ENCODE data around the gene SLC39A1. TPM values are rescaled to one million over a fixed set of nuclear protein-coding genes. Genes with fewer than 3 reads are reported as not detected.

Gene SLC39A1, protein sequence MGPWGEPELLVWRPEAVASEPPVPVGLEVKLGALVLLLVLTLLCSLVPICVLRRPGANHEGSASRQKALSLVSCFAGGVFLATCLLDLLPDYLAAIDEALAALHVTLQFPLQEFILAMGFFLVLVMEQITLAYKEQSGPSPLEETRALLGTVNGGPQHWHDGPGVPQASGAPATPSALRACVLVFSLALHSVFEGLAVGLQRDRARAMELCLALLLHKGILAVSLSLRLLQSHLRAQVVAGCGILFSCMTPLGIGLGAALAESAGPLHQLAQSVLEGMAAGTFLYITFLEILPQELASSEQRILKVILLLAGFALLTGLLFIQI
- total RNA-seq, result 142 and 244 TPM in 2 replicates

DNA sequence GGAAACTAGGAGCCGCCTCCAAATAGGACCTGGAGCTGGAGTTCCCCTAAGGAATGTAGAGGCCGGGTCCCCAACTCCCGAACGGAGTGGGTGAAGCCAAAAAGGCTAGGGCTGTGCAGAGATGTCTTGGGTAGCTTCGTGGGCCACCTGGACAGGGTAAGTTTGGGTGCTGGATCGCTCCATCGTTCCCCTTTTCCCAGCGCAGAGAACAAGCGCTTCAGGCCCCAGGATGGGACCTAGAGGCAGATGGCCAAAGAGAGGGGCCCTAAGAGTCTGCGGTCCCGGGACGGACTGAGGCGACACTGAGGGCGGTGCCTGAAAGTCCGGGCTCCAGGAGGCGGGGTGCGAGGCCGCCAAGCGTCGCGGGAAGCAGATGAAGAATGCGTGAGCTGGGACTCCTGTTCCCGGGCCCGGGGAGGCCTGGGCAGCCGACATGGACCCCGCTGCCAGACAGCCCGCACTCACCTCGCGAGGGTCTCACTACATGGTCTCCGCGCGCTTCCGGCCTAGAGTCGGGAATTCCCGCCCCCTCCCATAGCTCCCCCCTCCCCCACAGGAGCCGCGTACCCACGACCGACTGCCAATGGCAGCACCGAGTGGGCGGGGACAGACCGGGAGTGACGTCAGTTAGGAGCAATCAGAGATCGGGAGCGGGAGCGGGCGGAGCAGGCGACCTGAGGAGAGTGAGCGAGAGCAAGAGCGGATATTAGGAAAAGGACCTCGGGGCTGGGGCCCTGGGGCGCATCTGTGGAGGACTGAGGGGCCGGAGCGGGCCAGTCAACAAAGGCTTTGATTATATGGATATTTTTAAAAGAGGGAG, at the start of gene SLC39A1:
TSS of gene SLC39A1 (minus strand) at position 508 of the 820 bp plus-strand sequence. CDS start 822 bp downstream, outside the sequence.

DNA sequence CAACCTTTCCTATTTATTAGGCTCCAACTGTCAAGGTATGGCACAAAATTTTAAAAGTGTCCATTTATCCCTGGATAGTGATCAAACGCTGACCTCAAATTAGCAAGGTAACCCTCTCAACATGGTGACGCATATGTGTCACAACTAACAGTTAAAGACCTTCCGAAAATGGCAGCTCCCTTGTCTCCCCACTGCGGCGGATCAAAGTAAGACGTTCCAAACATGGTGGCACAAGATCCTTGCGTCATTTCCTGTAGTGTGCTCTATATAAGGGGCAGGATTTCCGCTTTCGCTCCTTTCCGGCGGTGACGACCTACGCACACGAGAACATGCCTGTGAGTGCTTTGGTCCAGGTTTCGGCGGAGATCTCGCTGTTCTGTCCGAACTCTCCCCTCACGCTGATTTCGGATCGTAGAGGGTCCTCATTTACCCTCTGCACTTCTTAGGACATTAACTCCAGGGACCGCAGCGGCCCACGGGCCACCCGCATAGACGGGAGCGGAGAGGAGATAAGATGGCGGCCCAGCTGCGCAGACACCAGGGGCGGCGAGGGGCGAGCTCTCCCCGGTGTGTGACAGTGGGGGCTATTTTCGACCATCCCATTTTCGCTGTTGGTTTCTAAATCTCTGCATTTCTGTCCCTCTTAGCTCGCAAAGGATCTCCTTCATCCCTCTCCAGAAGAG, 27.3 kb upstream of the SLC39A1 start, which contains the start of gene RPS27:
TSS of gene RPS27 (plus strand) at position 295 of the 683 bp plus-strand sequence. CDS start at position 330, 35 bp downstream.

DNA sequence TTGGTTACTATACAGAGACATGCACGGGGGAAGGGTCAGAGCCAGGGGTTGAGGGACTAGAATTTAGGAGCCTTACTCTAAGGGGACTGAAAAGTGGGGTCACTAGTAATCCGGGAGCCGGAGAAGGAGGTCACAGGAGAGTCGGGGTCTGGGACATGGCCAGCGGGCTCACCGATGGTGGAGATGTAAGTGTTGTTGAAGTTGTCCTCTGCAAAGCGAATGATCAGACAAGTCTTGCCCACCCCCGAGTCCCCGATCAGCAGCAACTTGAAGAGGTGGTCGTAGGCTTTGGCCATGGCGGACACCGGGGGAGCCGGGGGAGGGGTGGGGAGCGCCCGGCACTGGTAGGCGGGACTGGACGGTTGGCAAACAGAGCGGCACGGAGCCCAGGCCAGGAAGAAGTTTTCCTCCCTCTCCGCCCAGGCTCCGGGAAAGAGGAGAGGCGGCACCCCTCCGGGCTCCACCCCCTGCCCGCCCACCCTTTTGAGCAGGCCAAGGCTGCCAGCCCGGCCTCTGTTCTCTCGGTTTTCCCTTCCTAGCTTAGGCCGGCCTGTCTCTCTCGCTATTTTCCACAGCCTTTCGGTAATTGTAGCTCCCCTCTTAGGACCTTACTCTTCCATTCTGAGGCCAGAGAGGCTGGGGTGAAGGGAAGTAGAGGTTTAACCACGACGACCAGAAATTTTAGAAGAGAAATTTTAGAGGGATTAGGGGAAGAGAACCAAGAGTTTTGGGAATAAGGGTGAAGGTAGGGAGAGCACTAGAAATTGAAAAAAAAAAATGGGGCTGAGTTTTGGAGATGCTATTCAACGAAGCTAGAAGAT, 22.8 kb upstream of the SLC39A1 start, which contains the start of gene RAB13:
TSS of gene RAB13 (minus strand) at position 399 of the 821 bp plus-strand sequence. CDS start at position 296, 103 bp downstream.

DNA sequence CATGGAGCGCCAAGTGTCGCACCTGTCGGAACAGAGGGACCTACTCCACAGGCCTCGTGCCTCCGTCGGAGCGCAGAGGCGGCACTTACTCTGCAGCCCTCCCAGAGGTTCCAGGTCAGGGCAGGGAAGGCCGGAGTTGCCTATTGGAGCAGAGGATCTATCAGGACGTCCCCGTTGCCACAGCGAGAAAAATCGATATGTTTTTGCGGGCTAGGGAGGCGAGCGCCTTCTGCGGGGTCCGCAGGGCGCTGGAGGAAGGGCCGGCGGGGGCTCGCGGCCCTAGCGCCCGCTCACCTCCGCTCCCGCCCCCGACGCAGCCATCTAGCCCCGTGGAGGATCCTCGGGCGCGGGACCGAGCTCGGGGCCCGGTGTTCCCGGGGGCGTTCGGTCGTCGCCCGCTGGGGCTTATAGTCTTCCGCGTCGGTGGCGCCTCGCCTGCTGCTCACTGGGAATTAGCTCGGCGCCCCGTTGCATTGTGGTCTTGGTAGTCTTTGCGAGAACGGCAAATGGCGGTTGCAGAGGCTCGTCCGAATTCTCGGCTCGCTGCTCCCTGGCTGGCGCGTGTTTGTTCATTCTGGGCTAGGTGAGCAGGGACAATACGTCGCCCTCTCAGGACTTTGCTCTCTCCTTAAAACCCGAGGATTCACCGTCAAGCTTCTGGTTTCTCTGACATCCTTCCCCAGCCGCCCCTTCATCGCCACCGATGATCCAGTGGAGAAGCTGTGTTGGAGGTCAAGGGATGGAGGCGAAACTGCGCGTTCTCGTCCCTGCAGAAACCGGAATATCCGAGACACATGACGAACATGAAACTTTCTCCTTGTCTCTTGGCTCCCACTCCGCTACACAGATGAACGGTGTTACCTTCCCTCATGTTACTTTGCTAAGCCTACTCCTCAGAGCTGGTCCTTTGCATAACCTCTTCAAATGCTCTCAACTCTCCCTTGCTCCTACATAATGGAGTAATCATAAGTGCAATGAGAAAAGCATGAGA, 14.2 kb upstream of the SLC39A1 start, which contains the start of gene JTB:
TSS of gene JTB (minus strand) at position 425 of the 991 bp plus-strand sequence. CDS start at position 3, 422 bp downstream.

DNA sequence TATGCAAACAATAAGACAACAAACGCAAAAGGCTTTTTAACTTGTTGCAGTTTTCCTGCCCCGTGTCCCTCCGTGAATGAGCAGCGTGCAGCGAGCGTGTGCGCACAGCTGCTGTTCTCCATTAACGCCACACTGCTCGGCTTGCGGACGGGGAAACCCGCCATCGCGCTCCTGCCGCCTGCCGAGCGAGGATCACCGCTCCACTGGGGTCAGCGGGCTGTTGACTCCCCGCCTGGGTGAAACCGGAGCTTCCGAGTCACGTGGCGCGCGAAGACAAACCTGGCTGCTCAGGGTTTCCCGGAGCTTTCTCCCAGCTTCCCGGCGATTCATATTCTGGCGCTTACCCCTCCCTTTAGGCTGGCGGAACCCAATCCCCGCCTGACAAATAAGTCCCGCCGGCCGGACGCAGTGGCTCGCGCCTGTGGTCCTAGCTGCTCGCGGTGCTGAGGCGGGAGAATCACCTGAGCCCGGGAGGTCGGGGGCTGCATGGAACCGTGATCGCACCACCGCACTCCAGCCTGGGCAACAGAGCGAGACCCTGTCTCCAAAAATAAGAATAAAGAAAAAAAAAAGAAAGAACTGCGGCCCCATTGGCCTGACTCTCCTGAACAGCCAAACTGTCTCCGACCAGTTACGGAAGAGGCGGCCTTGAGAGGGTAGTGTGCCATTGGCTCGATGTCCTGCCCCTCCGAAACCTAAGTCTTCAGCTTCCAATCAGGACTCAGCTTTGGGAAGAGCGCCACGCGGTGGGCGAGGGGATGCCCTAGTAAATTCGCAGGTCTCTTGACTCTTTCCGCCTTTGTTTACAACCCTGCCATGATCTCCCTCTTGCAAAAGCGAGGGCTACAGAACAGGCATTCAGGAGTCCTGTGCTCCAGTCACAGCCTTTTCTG, 4.0 kb upstream of the SLC39A1 start, which contains the start of gene CREB3L4:
TSS of gene CREB3L4 (plus strand) at position 796 of the 893 bp plus-strand sequence. CDS start 624 bp downstream, outside the sequence.

DNA sequence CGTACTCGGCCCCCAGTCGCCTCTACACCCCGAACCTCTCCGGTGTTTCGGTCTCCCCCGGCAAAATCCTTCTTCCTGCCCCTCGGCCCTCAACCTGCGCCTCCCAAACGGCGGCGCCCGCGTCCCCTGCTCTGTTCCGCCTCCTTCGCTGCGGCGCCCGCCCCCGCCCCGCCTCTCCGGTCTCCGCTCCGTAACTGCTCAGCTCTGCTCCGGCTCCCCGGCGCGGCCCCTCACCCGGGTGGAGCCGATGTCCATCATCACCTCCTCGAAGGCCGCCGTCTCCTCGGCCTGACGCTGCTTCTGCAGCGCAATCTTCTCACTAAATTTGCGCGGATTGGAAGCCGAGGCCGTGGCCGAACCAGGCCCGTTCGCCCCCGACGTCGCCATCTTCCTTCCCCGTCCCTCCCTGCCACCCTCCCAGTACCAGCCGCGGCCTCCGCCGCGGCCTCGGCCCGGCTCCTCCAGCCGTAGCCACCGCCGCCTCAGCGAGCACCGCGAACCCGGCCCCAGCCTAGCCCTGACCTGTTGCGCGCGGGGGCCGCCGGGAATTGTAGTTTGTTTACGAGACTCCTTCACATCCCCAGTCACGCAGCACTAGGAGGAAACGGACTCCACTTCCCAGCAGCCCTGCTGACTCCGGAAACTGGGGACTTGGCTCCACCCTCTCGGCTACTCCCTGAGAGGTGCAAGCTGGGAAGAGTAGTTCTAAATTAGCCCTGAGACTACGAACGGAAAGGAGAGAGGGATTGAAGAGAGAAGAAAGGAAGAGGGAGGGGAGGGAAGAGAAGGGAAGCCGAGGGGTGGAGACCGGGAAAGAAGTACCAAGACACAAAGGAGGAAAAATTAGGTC, 5.0 kb downstream of the SLC39A1 start, which contains the start of gene CRTC2:
TSS of gene CRTC2 (minus strand) at position 502 of the 850 bp plus-strand sequence. CDS start at position 387, 115 bp downstream.

DNA sequence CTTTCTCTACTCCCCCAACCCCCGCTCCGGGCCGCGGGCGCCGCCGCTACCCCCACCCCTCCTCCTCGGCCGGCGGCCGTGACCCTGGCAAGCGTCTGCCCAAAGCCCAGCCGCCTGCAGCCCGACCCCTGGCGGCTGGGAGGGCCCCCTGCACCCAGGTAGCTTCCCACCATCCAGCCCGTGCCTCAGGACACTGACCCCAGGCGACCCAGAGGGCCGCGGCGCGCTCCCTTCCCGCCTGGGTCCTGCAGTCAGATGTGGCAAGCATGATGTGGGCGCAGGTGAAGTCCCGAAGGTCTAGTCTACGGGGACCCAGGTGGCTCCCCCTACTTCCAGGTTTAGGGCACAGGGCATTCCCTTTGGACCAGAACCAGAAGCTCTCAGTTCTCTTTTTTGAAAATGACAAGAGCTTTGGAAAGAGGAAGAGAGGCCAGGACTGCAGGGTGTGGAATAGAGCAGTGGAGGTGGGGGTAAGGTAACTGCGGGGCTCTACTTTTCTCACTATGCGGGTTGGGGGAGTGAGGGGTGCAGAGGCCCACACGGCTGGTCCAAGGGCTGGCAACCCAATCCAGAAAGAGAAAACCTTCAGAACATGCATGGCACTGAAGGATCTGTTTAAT, 16.6 kb downstream of the SLC39A1 start, which contains the start of gene DENND4B:
TSS of gene DENND4B (minus strand) at position 97 of the 620 bp plus-strand sequence. CDS start 2,344 bp downstream, outside the sequence.

DNA sequence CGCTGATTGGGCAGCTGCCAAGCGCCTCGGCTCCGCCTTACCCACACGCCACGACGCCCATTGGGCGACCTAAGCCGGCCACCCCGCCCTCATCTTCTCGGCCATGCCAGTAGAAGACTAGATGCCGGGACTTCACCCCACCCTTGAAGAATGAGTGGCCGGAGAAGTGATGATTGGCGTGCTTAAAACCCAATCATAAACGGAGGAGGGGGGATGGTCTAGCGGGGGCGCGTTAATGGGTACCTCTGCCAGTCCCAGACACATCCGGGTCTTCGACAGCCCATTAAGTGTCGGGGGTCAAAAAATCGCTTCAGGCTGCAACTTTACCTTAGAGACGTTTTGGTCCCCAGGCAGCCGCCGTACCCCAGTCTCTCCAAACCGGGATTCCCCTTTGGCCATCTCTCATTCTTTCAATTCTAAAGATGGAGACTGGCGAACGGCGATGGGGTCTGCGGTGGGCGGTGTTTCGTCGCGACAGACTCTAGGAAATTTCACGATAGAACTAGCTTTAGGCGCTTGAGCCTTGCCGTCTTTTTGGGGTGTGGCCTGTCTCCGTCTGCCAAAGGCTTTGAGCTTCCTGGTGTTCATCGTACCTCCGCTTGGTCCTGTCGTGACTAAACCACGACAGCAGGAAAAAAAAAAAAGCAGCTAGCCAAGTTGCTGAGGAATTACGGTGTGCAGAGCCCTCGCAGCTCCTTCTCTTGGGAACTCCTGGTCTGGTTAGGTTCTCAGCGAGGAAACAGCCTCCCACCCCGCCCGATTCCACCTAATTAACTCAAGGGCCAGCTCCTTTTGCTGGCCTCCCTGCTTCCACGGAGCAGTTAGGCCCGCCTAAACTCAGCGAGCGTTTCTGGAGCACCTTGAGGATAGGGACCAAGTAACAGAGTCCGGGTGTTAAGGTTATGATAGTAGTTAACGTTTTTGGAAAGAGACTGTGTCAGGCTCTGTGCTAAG, 40.1 kb downstream of the SLC39A1 start, which contains the start of gene GATAD2B:
TSS of gene GATAD2B (minus strand) at position 1 of the 954 bp plus-strand sequence. CDS start 94,625 bp downstream, outside the sequence.

Other genes with a start within 250 kb of the SLC39A1 start
- gene INTS3, start 235.5 kb downstream of the SLC39A1 start, total RNA-seq, result 28.2 and 39.3 TPM in 2 replicates
- 7.3 and 24.0 TPM in 2 replicates for gene SLC27A3, start 188.1 kb downstream of the SLC39A1 start, total RNA-seq
- gene GATAD2B, start 40.6 kb downstream of the SLC39A1 start, total RNA-seq, result 12.1 and 12.7 TPM in 2 replicates
- 22.8 and 25.6 TPM in 2 replicates for gene DENND4B, start 16.8 kb downstream of the SLC39A1 start, total RNA-seq
- 14.2 and 15.3 TPM in 2 replicates for gene CRTC2, start 4.9 kb downstream of the SLC39A1 start, total RNA-seq
- gene CREB3L4, start 4.4 kb upstream of the SLC39A1 start, total RNA-seq, result 10.4 and 10.8 TPM in 2 replicates
- 174 and 188 TPM in 2 replicates for gene JTB, start 14.1 kb upstream of the SLC39A1 start, total RNA-seq
- 23.3 and 38.2 TPM in 2 replicates for gene RAB13, start 22.8 kb upstream of the SLC39A1 start, total RNA-seq
- gene RPS27, start 27.2 kb upstream of the SLC39A1 start, total RNA-seq, result 1,375 and 1,653 TPM in 2 replicates
- not detected in 2 replicates for gene NUP210L, start 191.5 kb upstream of the SLC39A1 start, total RNA-seq
- gene TPM3, start 228.6 kb upstream of the SLC39A1 start, total RNA-seq, result 114 and 387 TPM in 2 replicates
- gene CFAP141, start 242.8 kb upstream of the SLC39A1 start, total RNA-seq, result not detected in 2 replicates

All from mesangial cell (primary cell).